ENCODE measurements around the gene LEMD2.

The LEMD2 gene

GRCh38 chr6:33771146-33772081, 17.5 kb downstream of the LEMD2 start (continued):
- TF ChIP-seq, protein P1, sequence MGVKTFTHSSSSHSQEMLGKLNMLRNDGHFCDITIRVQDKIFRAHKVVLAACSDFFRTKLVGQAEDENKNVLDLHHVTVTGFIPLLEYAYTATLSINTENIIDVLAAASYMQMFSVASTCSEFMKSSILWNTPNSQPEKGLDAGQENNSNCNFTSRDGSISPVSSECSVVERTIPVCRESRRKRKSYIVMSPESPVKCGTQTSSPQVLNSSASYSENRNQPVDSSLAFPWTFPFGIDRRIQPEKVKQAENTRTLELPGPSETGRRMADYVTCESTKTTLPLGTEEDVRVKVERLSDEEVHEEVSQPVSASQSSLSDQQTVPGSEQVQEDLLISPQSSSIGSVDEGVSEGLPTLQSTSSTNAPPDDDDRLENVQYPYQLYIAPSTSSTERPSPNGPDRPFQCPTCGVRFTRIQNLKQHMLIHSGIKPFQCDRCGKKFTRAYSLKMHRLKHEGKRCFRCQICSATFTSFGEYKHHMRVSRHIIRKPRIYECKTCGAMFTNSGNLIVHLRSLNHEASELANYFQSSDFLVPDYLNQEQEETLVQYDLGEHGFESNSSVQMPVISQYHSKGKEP (tag by site-specific recombination; IDR thresholded peaks at IDR 0.05) = 0 out of 2 replicates have a peak, but pooled peaks have one; percentile 54
- TF ChIP-seq ZNF530 (tag by site-specific recombination; IDR thresholded peaks at IDR 0.05; ENCODE audit: low read depth) (no peak), ZNF544 (tag by site-specific recombination; IDR thresholded peaks at IDR 0.05) (no peak), ZBTB6 (tag by site-specific recombination; IDR thresholded peaks at IDR 0.05) (peak; percentile 63; the same call in 1 of the 2 replicates), ZNF416 (tag by site-specific recombination; IDR thresholded peaks at IDR 0.05) (no peak), ZXDB (tag by site-specific recombination; IDR thresholded peaks at IDR 0.05) (no peak), ZNF423 (tag by site-specific recombination; IDR thresholded peaks at IDR 0.05) (peak; percentile 78), ZNF280D (tag by site-specific recombination; IDR thresholded peaks at IDR 0.05) (no peak), ZNF654 (tag by site-specific recombination; IDR thresholded peaks at IDR 0.05; ENCODE audit: low read depth) (peak; percentile 59), ZNF174 (tag by site-specific recombination; IDR thresholded peaks at IDR 0.05) (no peak), ZNF175 (tag by site-specific recombination; IDR thresholded peaks at IDR 0.05) (no peak), ZNF354C (tag by site-specific recombination; IDR thresholded peaks at IDR 0.05; ENCODE audit: borderline replicate concordance, low read depth) (no peak), ZNF140 (tag by site-specific recombination; IDR thresholded peaks at IDR 0.05) (no peak), ZNF704 (tag by site-specific recombination; IDR thresholded peaks at IDR 0.05) (no peak), ZFP69B (tag by site-specific recombination; IDR thresholded peaks at IDR 0.05) (peak; percentile 85), OSR2 (tag by site-specific recombination; IDR thresholded peaks at IDR 0.05) (peak; percentile 85), ZNF768 (tag by site-specific recombination; IDR thresholded peaks at IDR 0.05) (peak; percentile 80; the same call in 1 of the 2 replicates), KLF10 (tag by site-specific recombination; IDR thresholded peaks at IDR 0.05) (0 out of 2 replicates have a peak, but pooled peaks have one; percentile 29), ZFP41 (tag by site-specific recombination; IDR thresholded peaks at IDR 0.05; ENCODE audit: borderline replicate concordance) (no peak), ZNF426 (tag by site-specific recombination; IDR thresholded peaks at IDR 0.05) (no peak)
- TF ChIP-seq, protein P2, sequence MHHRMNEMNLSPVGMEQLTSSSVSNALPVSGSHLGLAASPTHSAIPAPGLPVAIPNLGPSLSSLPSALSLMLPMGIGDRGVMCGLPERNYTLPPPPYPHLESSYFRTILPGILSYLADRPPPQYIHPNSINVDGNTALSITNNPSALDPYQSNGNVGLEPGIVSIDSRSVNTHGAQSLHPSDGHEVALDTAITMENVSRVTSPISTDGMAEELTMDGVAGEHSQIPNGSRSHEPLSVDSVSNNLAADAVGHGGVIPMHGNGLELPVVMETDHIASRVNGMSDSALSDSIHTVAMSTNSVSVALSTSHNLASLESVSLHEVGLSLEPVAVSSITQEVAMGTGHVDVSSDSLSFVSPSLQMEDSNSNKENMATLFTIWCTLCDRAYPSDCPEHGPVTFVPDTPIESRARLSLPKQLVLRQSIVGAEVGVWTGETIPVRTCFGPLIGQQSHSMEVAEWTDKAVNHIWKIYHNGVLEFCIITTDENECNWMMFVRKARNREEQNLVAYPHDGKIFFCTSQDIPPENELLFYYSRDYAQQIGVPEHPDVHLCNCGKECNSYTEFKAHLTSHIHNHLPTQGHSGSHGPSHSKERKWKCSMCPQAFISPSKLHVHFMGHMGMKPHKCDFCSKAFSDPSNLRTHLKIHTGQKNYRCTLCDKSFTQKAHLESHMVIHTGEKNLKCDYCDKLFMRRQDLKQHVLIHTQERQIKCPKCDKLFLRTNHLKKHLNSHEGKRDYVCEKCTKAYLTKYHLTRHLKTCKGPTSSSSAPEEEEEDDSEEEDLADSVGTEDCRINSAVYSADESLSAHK (tag by site-specific recombination; IDR thresholded peaks at IDR 0.05) = peak; percentile 86
- TF ChIP-seq, protein P3, sequence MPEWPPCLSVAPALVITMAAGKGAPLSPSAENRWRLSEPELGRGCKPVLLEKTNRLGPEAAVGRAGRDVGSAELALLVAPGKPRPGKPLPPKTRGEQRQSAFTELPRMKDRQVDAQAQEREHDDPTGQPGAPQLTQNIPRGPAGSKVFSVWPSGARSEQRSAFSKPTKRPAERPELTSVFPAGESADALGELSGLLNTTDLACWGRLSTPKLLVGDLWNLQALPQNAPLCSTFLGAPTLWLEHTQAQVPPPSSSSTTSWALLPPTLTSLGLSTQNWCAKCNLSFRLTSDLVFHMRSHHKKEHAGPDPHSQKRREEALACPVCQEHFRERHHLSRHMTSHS (tag by site-specific recombination; IDR thresholded peaks at IDR 0.05) = no peak
- TF ChIP-seq, protein P4, sequence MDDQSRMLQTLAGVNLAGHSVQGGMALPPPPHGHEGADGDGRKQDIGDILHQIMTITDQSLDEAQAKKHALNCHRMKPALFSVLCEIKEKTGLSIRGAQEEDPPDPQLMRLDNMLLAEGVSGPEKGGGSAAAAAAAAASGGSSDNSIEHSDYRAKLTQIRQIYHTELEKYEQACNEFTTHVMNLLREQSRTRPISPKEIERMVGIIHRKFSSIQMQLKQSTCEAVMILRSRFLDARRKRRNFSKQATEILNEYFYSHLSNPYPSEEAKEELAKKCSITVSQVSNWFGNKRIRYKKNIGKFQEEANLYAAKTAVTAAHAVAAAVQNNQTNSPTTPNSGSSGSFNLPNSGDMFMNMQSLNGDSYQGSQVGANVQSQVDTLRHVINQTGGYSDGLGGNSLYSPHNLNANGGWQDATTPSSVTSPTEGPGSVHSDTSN (CRISPR knock-in tag; IDR thresholded peaks at IDR 0.05) = peak; percentile 84; the same call in 1 of the 2 replicates
- TF ChIP-seq, protein P5, sequence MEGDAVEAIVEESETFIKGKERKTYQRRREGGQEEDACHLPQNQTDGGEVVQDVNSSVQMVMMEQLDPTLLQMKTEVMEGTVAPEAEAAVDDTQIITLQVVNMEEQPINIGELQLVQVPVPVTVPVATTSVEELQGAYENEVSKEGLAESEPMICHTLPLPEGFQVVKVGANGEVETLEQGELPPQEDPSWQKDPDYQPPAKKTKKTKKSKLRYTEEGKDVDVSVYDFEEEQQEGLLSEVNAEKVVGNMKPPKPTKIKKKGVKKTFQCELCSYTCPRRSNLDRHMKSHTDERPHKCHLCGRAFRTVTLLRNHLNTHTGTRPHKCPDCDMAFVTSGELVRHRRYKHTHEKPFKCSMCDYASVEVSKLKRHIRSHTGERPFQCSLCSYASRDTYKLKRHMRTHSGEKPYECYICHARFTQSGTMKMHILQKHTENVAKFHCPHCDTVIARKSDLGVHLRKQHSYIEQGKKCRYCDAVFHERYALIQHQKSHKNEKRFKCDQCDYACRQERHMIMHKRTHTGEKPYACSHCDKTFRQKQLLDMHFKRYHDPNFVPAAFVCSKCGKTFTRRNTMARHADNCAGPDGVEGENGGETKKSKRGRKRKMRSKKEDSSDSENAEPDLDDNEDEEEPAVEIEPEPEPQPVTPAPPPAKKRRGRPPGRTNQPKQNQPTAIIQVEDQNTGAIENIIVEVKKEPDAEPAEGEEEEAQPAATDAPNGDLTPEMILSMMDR (tag by site-specific recombination; IDR thresholded peaks at IDR 0.05) = peak; percentile 91

Measured in HEK293 (cell line).